GM15510 (cell line): ENCODE measurements around the gene UNC45A.

ENCODE experiments used
- POLR2A ChIP-seq: IDR thresholded peaks from 3 replicates; pipeline ENCODE4 v1.6.1; 2011; ENCODE audit warnings: borderline replicate concordance; ENCODE audit not compliant: insufficient read length; ENCODE audit errors: extremely low read depth

UNC45A gene

DNA sequence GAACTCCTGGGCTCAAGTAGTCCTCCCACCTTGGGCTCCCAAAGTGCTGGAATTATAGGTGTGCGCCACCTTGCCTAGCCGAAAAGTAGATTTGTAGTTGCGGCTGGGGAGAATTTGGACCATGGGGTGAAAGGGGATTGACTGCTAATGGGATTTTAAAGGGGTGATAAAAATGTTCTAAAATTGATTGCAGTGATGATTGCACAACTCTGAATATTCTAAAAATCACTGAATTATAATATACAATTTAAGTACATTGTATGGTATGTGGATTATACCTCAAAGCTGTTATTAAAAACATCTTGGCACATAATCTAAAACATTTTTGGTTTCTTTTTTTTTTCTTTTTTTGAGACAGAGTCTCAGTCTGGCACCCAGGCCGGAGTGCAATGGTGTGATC, 55.4 kb downstream of the UNC45A start:
- TF ChIP-seq POLR2A: no peak

GRCh38 chr15:90991587-90992285, 56.7 kb downstream of the UNC45A start:
- TF ChIP-seq POLR2A: no peak

DNA sequence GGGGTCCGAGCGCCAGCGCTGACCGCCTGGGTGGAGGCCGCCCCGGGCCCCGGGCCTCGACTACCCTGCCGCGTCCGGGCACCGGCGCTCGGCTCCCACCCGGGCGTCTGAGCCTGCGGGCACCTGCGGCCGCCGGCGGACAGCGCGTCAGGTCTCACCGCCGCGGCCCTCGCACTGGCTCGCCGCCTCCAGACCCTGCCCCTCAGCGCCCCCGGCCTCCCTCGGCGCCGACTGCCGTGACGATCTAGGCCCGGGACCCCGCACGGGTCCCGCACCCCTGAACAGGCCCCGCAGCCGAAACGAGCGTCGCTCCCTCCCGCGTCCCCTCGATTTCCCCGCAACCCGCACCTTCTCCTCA, 59.0 kb downstream of the UNC45A start:
- no peak for TF ChIP-seq POLR2A

DNA sequence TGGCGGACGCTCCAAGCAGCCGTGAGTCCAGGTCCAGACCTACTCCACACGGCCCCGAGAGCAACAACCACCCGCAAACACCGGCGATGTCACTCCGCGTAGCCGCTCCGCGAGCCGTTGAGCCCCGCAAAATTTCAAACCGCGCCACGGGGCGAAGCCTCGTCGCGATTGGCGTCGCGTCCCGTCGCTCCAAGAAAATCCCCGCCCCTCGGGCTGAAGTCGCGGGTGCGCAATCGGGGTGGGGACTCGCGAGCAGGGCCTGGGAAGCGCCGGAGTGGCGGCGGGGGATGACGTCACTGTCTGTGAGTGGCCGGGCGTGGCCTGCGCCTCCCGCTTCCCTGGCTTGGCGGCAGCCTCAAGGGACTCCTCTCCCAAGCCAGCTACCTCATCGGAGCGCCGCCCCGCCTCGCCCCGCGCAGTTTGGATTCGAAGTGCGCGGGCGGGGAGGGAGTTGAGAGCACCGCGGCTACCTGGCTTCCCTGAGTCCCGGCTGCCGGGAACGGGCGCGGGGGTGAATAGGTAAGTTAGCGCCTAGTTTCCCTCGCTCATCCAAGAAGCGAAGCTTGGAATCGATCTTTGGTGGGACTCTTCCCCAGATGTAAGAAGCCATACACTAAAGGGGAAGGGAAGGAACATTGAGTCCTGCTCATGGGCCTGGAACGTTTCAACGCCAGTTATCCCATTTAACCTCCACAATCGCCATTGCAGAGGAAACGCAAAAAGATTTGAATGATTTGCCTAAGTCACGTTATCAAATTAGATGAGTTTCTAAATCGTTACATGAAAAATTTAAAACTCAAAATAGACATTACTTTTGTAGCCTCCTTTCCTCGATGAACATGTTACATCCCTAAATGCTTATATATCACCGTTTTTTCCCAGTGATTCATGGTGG, 59.6 kb downstream of the UNC45A start, which contains the start of gene PRC1:
Gene PRC1 (minus strand): TSS at position 119 of the 895 bp plus-strand sequence. CDS start 118 bp downstream, at position 1.
- TF ChIP-seq POLR2A: peak; percentile 84

DNA sequence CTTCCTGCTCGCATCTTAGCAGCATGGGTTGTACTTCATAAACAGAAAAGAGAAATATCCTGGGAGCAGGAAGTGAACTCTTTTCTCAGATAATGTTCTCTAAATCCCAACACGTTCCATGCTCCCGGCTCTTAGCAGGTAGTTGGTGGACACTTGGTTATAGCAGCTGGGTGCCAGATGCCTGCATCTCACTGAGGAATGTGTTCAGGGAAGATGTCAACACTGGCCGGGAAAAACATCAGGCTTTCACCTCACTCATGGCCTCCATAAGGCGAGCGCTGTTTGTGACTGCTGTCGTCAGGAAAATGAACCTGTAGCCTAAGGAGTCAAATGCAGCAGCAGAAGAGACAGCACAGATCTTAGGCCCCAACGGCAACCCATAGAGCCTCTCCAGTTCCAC, 63.7 kb downstream of the UNC45A start:
- TF ChIP-seq POLR2A: no peak

DNA sequence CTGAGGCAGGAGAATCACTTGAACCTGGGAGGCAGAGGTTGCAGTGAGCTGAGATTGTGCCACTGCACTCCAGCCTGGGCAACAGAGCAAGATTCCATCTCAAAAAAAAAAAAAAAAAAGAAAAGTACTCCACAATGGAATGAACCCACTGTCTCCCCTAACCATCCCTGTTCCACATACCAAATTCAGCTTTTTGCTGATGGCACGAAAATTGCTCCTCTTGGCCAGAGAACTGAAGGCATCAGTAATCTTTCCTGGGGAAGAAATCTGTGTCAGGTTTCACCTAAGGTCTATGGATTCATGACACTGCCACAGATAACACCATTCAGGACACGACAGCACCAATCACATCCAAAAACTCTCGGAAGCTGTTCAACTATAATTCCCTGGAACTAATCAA, 66.1 kb downstream of the UNC45A start:
- TF ChIP-seq POLR2A: no peak
